NCI-H1436 (cell line): ENCODE data around the gene IGFL3.
"Not testable (repeated sequence)": the region's sequence is repeated elsewhere in the genome, so short reads cannot be mapped to it uniquely, and the experiment has no call there.

ENCODE experiments used
- DNase-seq: peaks from one replicate; lab custom pipeline; 2025; lab: John Stamatoyannopoulos, UW

The IGFL3 gene

GRCh38 chr19:46125447-46125846 lies 959 bp upstream of the IGFL3 start:
- no peak for DNase-seq

GRCh38 chr19:46118136-46118535 lies 6.4 kb downstream of the IGFL3 start:
- no peak for DNase-seq

- no peak for DNase-seq
These were observed 8.4 kb downstream of the IGFL3 start for GRCh38 chr19:46116121-46116520.

GRCh38 chr19:46115396-46116106 lies 8.9 kb downstream of the IGFL3 start:
- DNase-seq: no peak

- DNase-seq: no peak
These were observed 10.8 kb downstream of the IGFL3 start for GRCh38 chr19:46113726-46114125.

- no peak for DNase-seq
These were observed 12.0 kb downstream of the IGFL3 start for GRCh38 chr19:46112527-46112926.

- DNase-seq: no peak
These were observed 13.1 kb downstream of the IGFL3 start for GRCh38 chr19:46111376-46111775.

GRCh38 chr19:46109876-46110275 lies 14.6 kb downstream of the IGFL3 start:
- DNase-seq: no peak

GRCh38 chr19:46107371-46107770 lies 17.1 kb downstream of the IGFL3 start:
- no peak for DNase-seq

- DNase-seq: not testable (repeated sequence)
These were observed 22.2 kb downstream of the IGFL3 start for GRCh38 chr19:46102333-46102732.

GRCh38 chr19:46101293-46101692 lies 23.2 kb downstream of the IGFL3 start:
- no peak for DNase-seq

GRCh38 chr19:46100344-46100743 lies 24.1 kb downstream of the IGFL3 start:
- DNase-seq: no peak

- no peak for DNase-seq
These were observed 34.0 kb downstream of the IGFL3 start for GRCh38 chr19:46090444-46090843.

GRCh38 chr19:46089432-46089831 lies 35.1 kb downstream of the IGFL3 start:
- DNase-seq: no peak

GRCh38 chr19:46088101-46088500 lies 36.4 kb downstream of the IGFL3 start:
- no peak for DNase-seq

- DNase-seq: no peak
These were observed 38.6 kb downstream of the IGFL3 start for GRCh38 chr19:46085888-46086287.

GRCh38 chr19:46082728-46083050 lies 41.8 kb downstream of the IGFL3 start:
- no peak for DNase-seq

GRCh38 chr19:46081928-46082727 lies 42.4 kb downstream of the IGFL3 start:
- DNase-seq: peak; percentile 24

- DNase-seq: no peak
These were observed 43.9 kb downstream of the IGFL3 start for GRCh38 chr19:46080561-46080960.

- DNase-seq: no peak
These were observed 44.9 kb downstream of the IGFL3 start for GRCh38 chr19:46079576-46079975.

- not testable (repeated sequence) for DNase-seq
These were observed 45.7 kb downstream of the IGFL3 start for GRCh38 chr19:46078573-46079332.

GRCh38 chr19:46077815-46078167 lies 46.7 kb downstream of the IGFL3 start:
- no peak for DNase-seq
